ENCODE data around the gene SP6. TPM values are rescaled to one million over a fixed set of nuclear protein-coding genes. Genes with fewer than 3 reads are reported as not detected.

The SP6 gene
- total RNA-seq, 4 donors from 2014 or later = 0.30 to 1.3 (median 0.71) TPM

DNA sequence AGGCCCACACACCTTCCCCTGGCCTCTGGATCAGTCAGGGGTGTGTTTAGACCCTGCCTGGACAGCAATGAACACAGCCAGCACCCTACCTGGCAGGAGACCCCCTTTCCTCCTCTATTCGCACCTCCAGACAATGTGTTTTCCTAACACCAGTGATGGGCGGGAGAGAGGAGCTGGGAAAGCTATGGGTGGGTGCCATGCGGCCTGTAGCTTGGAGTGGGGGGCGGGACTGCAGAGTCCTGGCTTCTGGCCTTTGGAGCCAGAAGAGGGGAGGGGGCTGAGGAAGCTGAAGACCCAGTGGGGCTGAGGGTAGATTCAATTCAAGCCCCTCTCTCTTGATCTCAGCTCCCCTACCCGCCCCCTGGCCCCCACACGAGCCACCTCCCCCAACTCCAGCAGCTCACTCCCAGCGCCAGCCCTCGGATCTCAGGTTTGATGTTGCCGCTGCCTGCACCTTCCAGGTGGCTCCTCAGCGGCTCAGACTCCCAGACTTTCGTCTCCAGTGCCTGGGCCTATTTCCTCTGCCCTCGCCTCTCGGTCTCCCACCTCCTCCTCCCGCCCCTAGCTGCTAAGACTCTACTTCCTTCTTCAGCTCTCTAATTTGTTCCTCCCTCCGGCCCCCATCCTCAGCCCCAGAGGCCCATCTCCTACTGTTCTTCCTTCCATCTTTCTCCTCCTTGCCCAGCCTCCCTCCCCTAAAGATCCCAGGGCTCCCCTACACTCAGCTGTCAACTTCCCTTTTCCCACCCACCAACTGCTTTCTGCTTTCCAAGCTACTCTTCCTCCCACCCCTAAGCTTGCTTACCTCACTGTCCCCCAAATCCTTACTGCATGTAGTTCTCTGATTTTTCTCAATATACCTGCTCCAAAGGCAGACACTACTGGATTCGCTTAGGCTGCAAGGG, 6.8 kb upstream of the SP6 start:
- Histone ChIP-seq H3K9me3 (no peaks in the 10 kb centered on the region), H3K27me3 (peaks cover 4 to 83% of the 10 kb centered on the region in 2 donors), H3K27ac (no peak overlapping the region), H3K4me3 (no peak overlapping the region), H3K36me3 (no peaks in the 10 kb centered on the region), H3K4me1 (no peaks in the 10 kb centered on the region)
- DNase-seq (ENCODE audit: low spot score in 2 of 2) = no peak
- TF ChIP-seq EP300 (IDR thresholded peaks at IDR 0.05) (no peak), POLR2A (IDR thresholded peaks at IDR 0.05) (no peak)
- TF ChIP-seq, protein P1, sequence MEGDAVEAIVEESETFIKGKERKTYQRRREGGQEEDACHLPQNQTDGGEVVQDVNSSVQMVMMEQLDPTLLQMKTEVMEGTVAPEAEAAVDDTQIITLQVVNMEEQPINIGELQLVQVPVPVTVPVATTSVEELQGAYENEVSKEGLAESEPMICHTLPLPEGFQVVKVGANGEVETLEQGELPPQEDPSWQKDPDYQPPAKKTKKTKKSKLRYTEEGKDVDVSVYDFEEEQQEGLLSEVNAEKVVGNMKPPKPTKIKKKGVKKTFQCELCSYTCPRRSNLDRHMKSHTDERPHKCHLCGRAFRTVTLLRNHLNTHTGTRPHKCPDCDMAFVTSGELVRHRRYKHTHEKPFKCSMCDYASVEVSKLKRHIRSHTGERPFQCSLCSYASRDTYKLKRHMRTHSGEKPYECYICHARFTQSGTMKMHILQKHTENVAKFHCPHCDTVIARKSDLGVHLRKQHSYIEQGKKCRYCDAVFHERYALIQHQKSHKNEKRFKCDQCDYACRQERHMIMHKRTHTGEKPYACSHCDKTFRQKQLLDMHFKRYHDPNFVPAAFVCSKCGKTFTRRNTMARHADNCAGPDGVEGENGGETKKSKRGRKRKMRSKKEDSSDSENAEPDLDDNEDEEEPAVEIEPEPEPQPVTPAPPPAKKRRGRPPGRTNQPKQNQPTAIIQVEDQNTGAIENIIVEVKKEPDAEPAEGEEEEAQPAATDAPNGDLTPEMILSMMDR (IDR thresholded peaks at IDR 0.05) = no peak
- WGBS, 2 donors = 60 to 61% methylated on average over 16 of the region's 16 CpGs

GRCh38 chr17:47856830-47857229, 5.9 kb upstream of the SP6 start:
- Histone ChIP-seq H3K9me3 (no peaks in the 10 kb centered on the region), H3K27ac (no peak overlapping the region), H3K4me1 (peaks cover 0 to 8% (median 1%) of the 10 kb centered on the region in 4 donors), H3K36me3 (no peaks in the 10 kb centered on the region), H3K4me3 (no peak overlapping the region), H3K27me3 (peaks cover 4 to 93% of the 10 kb centered on the region in 2 donors)
- TF ChIP-seq, protein P1 (IDR thresholded peaks at IDR 0.05) = no peak
- TF ChIP-seq EP300 (IDR thresholded peaks at IDR 0.05) (no peak), POLR2A (IDR thresholded peaks at IDR 0.05) (no peak)
- no peak for DNase-seq (ENCODE audit: low spot score in 2 of 2)

- H3K4me1 ChIP-seq = peaks cover 0 to 19% (median 12%) of the 10 kb centered on the region in 4 donors
- TF ChIP-seq, protein P1 (IDR thresholded peaks at IDR 0.05) = no peak
- H3K36me3 ChIP-seq = no peaks in the 10 kb centered on the region
- no peak overlapping the region for H3K4me3 ChIP-seq
- H3K27ac ChIP-seq = no peak overlapping the region
- 23 to 30% methylated on average over 3 of the region's 3 CpGs for WGBS, 2 donors
- H3K27me3 ChIP-seq = peaks cover 4 to 98% of the 10 kb centered on the region in 2 donors
- no peak for DNase-seq (ENCODE audit: low spot score in 2 of 2)
- H3K9me3 ChIP-seq = no peaks in the 10 kb centered on the region
These were observed 4.8 kb upstream of the SP6 start for GRCh38 chr17:47855737-47856136.

DNA sequence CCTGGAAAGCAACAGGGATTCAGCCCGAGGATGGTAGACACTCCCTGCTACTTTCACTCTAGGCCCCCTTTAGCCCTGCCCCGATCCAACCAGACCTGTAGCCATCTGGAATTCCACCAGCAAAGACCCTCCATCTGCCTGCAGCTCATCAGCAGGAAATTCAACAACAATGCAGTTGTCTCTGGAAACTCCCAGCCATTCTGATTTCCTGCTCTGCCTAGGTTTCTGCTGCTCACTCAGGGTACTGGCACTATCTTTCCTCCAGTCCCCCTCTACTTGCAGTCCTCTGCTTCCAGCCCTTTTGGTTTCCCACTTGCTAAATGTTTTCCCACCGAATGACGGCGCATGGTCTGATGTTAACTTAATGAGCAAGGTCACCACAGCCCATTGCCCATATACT, 2.7 kb upstream of the SP6 start:
- 43 to 52% methylated on average over 5 of the region's 5 CpGs for WGBS, 2 donors
- Histone ChIP-seq H3K4me3 (no peak overlapping the region), H3K27me3 (peaks cover 4 to 100% of the 10 kb centered on the region in 2 donors), H3K9me3 (no peaks in the 10 kb centered on the region), H3K4me1 (peaks cover 0 to 23% (median 15%) of the 10 kb centered on the region in 4 donors), H3K27ac (no peak overlapping the region), H3K36me3 (no peaks in the 10 kb centered on the region)
- TF ChIP-seq EP300 (IDR thresholded peaks at IDR 0.05) (no peak), POLR2A (IDR thresholded peaks at IDR 0.05) (no peak)
- TF ChIP-seq, protein P1 (IDR thresholded peaks at IDR 0.05) = no peak
- DNase-seq (ENCODE audit: low spot score in 2 of 2) = no peak
